CD14-positive monocyte (primary cell): ENCODE data around the gene MYO3B. TPM values are rescaled to one million over a fixed set of nuclear protein-coding genes. Genes with fewer than 3 reads are reported as not detected.
"Not testable (repeated sequence)": the region's sequence is repeated elsewhere in the genome, so short reads cannot be mapped to it uniquely, and the experiment has no call there.

Experiments
- DNase-seq, 3 donors: peaks; one replicate each; pipeline ENCODE4 v3.0.0-alpha.2; 2011 to 2022
- H2AFZ ChIP-seq: 2 replicates; pipeline ENCODE4 v1.6.0; 2012; ENCODE audit warnings: mild to moderate bottlenecking, low read depth, low read length, inconsistent platforms; ENCODE audit not compliant: insufficient read depth, poor library complexity, severe bottlenecking
- H3K27ac ChIP-seq, 2 donors: 1 replicate in 1 of 2; 2 replicates in 1 of 2; pipeline ENCODE4 v1.5.1; 2012 to 2013; ENCODE audit warnings: low read length in 2 of 2, control low read depth in 1 of 2, inconsistent platforms in 1 of 2, low read depth in 1 of 2, mild to moderate bottlenecking in 1 of 2
- H3K27me3 ChIP-seq, 2 donors: one replicate each; pipeline versions ENCODE4 v1.6.0 to v1.6.1; 2011 to 2013; ENCODE audit warnings: low read length in 2 of 2; ENCODE audit not compliant: control insufficient read depth in 2 of 2, insufficient read depth in 2 of 2
- H3K36me3 ChIP-seq, 2 donors: replicated peaks in 1 of 2; 1 replicate in 1 of 2; 2 replicates in 1 of 2; pipeline versions ENCODE4 v1.5.1 to v1.6.1; 2012 to 2013; ENCODE audit warnings: low read length in 2 of 2, control low read depth in 1 of 2, inconsistent platforms in 1 of 2, mild to moderate bottlenecking in 1 of 2; ENCODE audit not compliant: insufficient read depth in 2 of 2, control insufficient read depth in 1 of 2
- H3K4me1 ChIP-seq, 2 donors: 1 replicate in 1 of 2; 2 replicates in 1 of 2; pipeline versions ENCODE4 v1.5.1 to v1.6.1; 2012 to 2013; ENCODE audit warnings: low read length in 2 of 2, control low read depth in 1 of 2, inconsistent platforms in 1 of 2, mild to moderate bottlenecking in 1 of 2, moderate library complexity in 1 of 2; ENCODE audit not compliant: insufficient read depth in 2 of 2, control insufficient read depth in 1 of 2
- H3K4me2 ChIP-seq: replicated peaks from 2 replicates; pipeline ENCODE3; 2012; ENCODE audit warnings: low read length, moderate library complexity, mild to moderate bottlenecking; ENCODE audit not compliant: poor library complexity, severe bottlenecking; ENCODE audit errors: extremely low read depth
- H3K4me3 ChIP-seq, 3 experiments: fragments of 200-600 bp in 1 of 3; sonication (generic) in 1 of 3; replicated peaks in 1 of 3; 1 replicate in 2 of 3; 2 replicates in 1 of 3; pipeline ENCODE4 v1.5.1; 2011 to 2013; ENCODE audit warnings: low read length in 3 of 3, mild to moderate bottlenecking in 3 of 3, control low read depth in 2 of 3, low read depth in 2 of 3, inconsistent platforms in 1 of 3, moderate library complexity in 1 of 3
- H3K79me2 ChIP-seq: 2 replicates; pipeline ENCODE4 v1.6.0; 2012; ENCODE audit warnings: mild to moderate bottlenecking, control low read depth, inconsistent platforms, low read length, moderate library complexity; ENCODE audit not compliant: insufficient read depth
- H3K9ac ChIP-seq: 2 replicates; pipeline ENCODE4 v1.6.0; 2017; ENCODE audit warnings: low read length, mild to moderate bottlenecking; ENCODE audit not compliant: insufficient read depth, poor library complexity, severe bottlenecking
- H3K9me3 ChIP-seq, 2 donors: replicated peaks in 1 of 2; 1 replicate in 1 of 2; 2 replicates in 1 of 2; pipeline versions ENCODE4 v1.5.1 to v1.6.1; 2012 to 2013; ENCODE audit warnings: low read length in 2 of 2, control low read depth in 1 of 2; ENCODE audit not compliant: control insufficient read depth in 1 of 2, insufficient read depth in 1 of 2
- H4K20me1 ChIP-seq: 2 replicates; pipeline ENCODE4 v1.6.0; 2012; ENCODE audit warnings: mild to moderate bottlenecking, low read length, control low read depth, moderate library complexity; ENCODE audit not compliant: insufficient read depth
- H3K27ac Mint-ChIP-seq, 7 donors: one replicate each; pipeline ENCODE4 v1.8.0; 2020; ENCODE audit warnings: mild to moderate bottlenecking in 7 of 7, mixed read lengths in 7 of 7, moderate library complexity in 6 of 7, inconsistent platforms in 2 of 7
- H3K27me3 Mint-ChIP-seq, 3 donors: one replicate each; pipeline ENCODE4 v1.8.0; 2021 to 2022; ENCODE audit warnings: low read depth in 3 of 3, mild to moderate bottlenecking in 3 of 3, mixed read lengths in 3 of 3, moderate library complexity in 3 of 3, inconsistent platforms in 1 of 3
- H3K36me3 Mint-ChIP-seq, 2 donors: one replicate each; pipeline ENCODE4 v1.8.0; 2020; ENCODE audit warnings: mixed read lengths in 2 of 2, inconsistent platforms in 1 of 2, mild to moderate bottlenecking in 1 of 2
- H3K4me1 Mint-ChIP-seq: one replicate; pipeline ENCODE4 v1.8.0; 2020; ENCODE audit warnings: mild to moderate bottlenecking, mixed read lengths
- H3K4me3 Mint-ChIP-seq, 2 donors: one replicate each; pipeline ENCODE4 v1.8.0; 2020; ENCODE audit warnings: mild to moderate bottlenecking in 2 of 2, mixed read lengths in 2 of 2, moderate library complexity in 1 of 2
- H3K9me3 Mint-ChIP-seq, 7 donors: one replicate each; pipeline ENCODE4 v1.8.0; 2020 to 2022; ENCODE audit warnings: mixed read lengths in 7 of 7, mild to moderate bottlenecking in 6 of 7, moderate library complexity in 6 of 7, inconsistent platforms in 2 of 7
- CTCF ChIP-seq: fragments of 200-600 bp; IDR thresholded peaks from one replicate; pipeline ENCODE4 v1.8.0; 2022; ENCODE audit warnings: antibody characterized with exemption, mild to moderate bottlenecking
- WGBS: methylation state at CpG from one replicate; pipeline ENCODE4 v1.1.5; 2013; ENCODE audit warnings: missing lambda C conversion rate; ENCODE audit not compliant: insufficient coverage; 5-methylcytosine and 5-hydroxymethylcytosine counted together
- intact Hi-C, 2 donors: fragments of 100-400 bp; cut with micrococcal nuclease; formaldehyde crosslinking; loops; one replicate each; pipeline versions ENCODE4 v1.15.0 to v1.15.1; 2023
- polyA plus RNA-seq, 3 donors: library from polyadenylated mRNA; depleted of rRNA in 1 of 3; unstranded in 2 of 3; stranded (reverse) in 1 of 3; fragments of 300-500 nt in 2 of 3; fragments of >200 nt in 1 of 3; fragmentation: Illumina TruSeq in 2 of 3; gene quantifications; 1 replicate in 2 of 3; 2 replicates in 1 of 3; pipeline ENCODE4 v1.2.3, GENCODE V29; 2012 to 2021

MYO3B gene
- polyA plus RNA-seq, 3 donors = not detected

- H3K9ac ChIP-seq = no peak overlapping the region
- WGBS = 100% methylated on average over 1 of the region's 4 CpGs
Measured at GRCh38 chr2:170262806-170263205, 84.9 kb downstream of the MYO3B start.

GRCh38 chr2:170263728-170264521, 86.0 kb downstream of the MYO3B start:
- not testable (repeated sequence) for H2AFZ ChIP-seq

More at GRCh38 chr2:170262806-170263205, 84.9 kb downstream of the MYO3B start:
- no peaks in the 10 kb centered on the region for H3K36me3 Mint-ChIP-seq
- no peak overlapping the region for H3K4me2 ChIP-seq
- H3K27ac Mint-ChIP-seq = no peak overlapping the region
- no peaks in the 10 kb centered on the region for H3K27me3 ChIP-seq
- no peak for DNase-seq
- no peak overlapping the region for H3K27ac ChIP-seq
- H3K4me3 Mint-ChIP-seq = no peak overlapping the region
- H3K79me2 ChIP-seq = no peaks in the 10 kb centered on the region
- H3K9me3 ChIP-seq = peaks cover 7 to 16% of the 10 kb centered on the region in 2 donors
- TF ChIP-seq CTCF = no peak
- H3K4me1 Mint-ChIP-seq = no peaks in the 10 kb centered on the region
- H3K9me3 Mint-ChIP-seq = peaks cover 13 to 27% (median 24%) of the 10 kb centered on the region in 7 donors
- H2AFZ ChIP-seq = no peak overlapping the region
- no peaks in the 10 kb centered on the region for H4K20me1 ChIP-seq
- no peak overlapping the region for H3K4me3 ChIP-seq
- intact Hi-C loops = no loop called here
- H3K36me3 ChIP-seq = no peaks in the 10 kb centered on the region
- H3K27me3 Mint-ChIP-seq = peaks cover 0 to 2% (median 0%) of the 10 kb centered on the region in 3 donors
- H3K4me1 ChIP-seq = no peaks in the 10 kb centered on the region

More at GRCh38 chr2:170263728-170264521, 86.0 kb downstream of the MYO3B start:
- H3K27me3 ChIP-seq, H3K27me3 Mint-ChIP-seq, H3K27ac Mint-ChIP-seq, H3K79me2 ChIP-seq, H3K36me3 ChIP-seq, H3K4me2 ChIP-seq, H3K4me1 Mint-ChIP-seq, H3K4me1 ChIP-seq, H3K4me3 Mint-ChIP-seq, intact Hi-C loops, H3K27ac ChIP-seq, H3K9ac ChIP-seq, DNase-seq, H3K36me3 Mint-ChIP-seq, H3K4me3 ChIP-seq, H4K20me1 ChIP-seq: not testable (repeated sequence)
- 100% methylated on average over 1 of the region's 7 CpGs for WGBS
- H3K9me3 ChIP-seq = peaks cover 7 to 16% of the 10 kb centered on the region in 2 donors
- H3K9me3 Mint-ChIP-seq = peaks cover 13 to 27% (median 24%) of the 10 kb centered on the region in 7 donors
